Lung (tissue), 12 donors: ENCODE data around the gene COL25A1. TPM values are rescaled to one million over a fixed set of nuclear protein-coding genes. Genes with fewer than 3 reads are reported as not detected.
"Not testable (repeated sequence)": the region's sequence is repeated elsewhere in the genome, so short reads cannot be mapped to it uniquely, and the experiment has no call there.

ENCODE experiments used
- ATAC-seq: fragments of 200-7000 bp; cut with Tn5 transposase; one replicate; pipeline ENCODE4 v1.9.1; 2020; ENCODE audit warnings: moderate number of reproducible peaks; ENCODE audit not compliant: insufficient read depth, low FRiP score
- DNase-seq, 3 donors: peaks; one replicate each; pipeline ENCODE4 v3.0.0-alpha.2; 2013 to 2017
- H3K27ac ChIP-seq, 2 donors: one replicate each; pipeline ENCODE4 v1.5.1; 2013; ENCODE audit warnings: mild to moderate bottlenecking in 2 of 2, moderate library complexity in 2 of 2, control low read depth in 1 of 2, inconsistent platforms in 1 of 2, low read depth in 1 of 2, low read length in 1 of 2
- H3K27me3 ChIP-seq, 3 donors: one replicate each; pipeline ENCODE4 v1.5.1; 2013; ENCODE audit warnings: low read length in 2 of 3; ENCODE audit not compliant: control insufficient read depth in 3 of 3, insufficient read depth in 3 of 3
- H3K36me3 ChIP-seq, 4 donors: one replicate each; pipeline ENCODE4 v1.5.1; 2013; ENCODE audit warnings: low read length in 4 of 4, mild to moderate bottlenecking in 1 of 4, moderate library complexity in 1 of 4; ENCODE audit not compliant: control insufficient read depth in 4 of 4, insufficient read depth in 4 of 4
- H3K4me1 ChIP-seq, 5 donors: one replicate each; pipeline ENCODE4 v1.5.1; 2013; ENCODE audit warnings: low read length in 5 of 5, mild to moderate bottlenecking in 2 of 5, moderate library complexity in 1 of 5; ENCODE audit not compliant: control insufficient read depth in 5 of 5, insufficient read depth in 5 of 5
- H3K4me3 ChIP-seq: one replicate; pipeline ENCODE4 v1.5.1; 2013; ENCODE audit warnings: mild to moderate bottlenecking, control low read depth, moderate library complexity
- H3K9ac ChIP-seq, 2 donors: one replicate each; pipeline ENCODE4 v1.5.1; 2013; ENCODE audit warnings: low read length in 2 of 2, control low read depth in 1 of 2; ENCODE audit not compliant: insufficient read depth in 1 of 2
- H3K9me3 ChIP-seq, 4 donors: one replicate each; pipeline ENCODE4 v1.5.1; 2013; ENCODE audit warnings: low read length in 3 of 4, mild to moderate bottlenecking in 1 of 4, moderate library complexity in 1 of 4; ENCODE audit not compliant: control insufficient read depth in 4 of 4, insufficient read depth in 3 of 4
- CTCF ChIP-seq: IDR thresholded peaks from 2 replicates; pipeline ENCODE4 v1.5.1; 2012; ENCODE audit warnings: mild to moderate bottlenecking; ENCODE audit errors: control extremely low read depth, extremely low read depth
- WGBS, 2 donors: extraction: QIAGEN DNeasy Blood & Tissue Kit; methylation state at CpG; one replicate each; pipeline ENCODE4 v1.1.7; 2013; 5-methylcytosine and 5-hydroxymethylcytosine counted together
- polyA plus RNA-seq, 2 donors: library from polyadenylated mRNA; stranded (reverse); fragments of 200-250 nt; gene quantifications; one replicate each; pipeline ENCODE4 v1.2.1, GENCODE V29; 2013
- total RNA-seq, 2 donors: library from RNA; depleted of rRNA in 1 of 2; stranded (reverse); fragments of >200 nt in 1 of 2; gene quantifications; one replicate each; pipeline ENCODE4 v1.2.1, GENCODE V29; 2014 to 2021
- donor health status: control.
- donor health status: control.
- donor health status: Bipolar disorder and iron deficiency.
- donor health status: healthy.
- donor health status: DM: yes; HTN: yes; CAD: no.

COL25A1 gene
- total and polyA plus RNA-seq, 4 donors: 0.06 to 3.5 (median 1.8) TPM

GRCh38 chr4:109148577-109149075 is 153.8 kb downstream of the COL25A1 start:
- no peak overlapping the region for H3K9ac ChIP-seq
- no peak for ATAC-seq
- no peak for DNase-seq
- H3K27me3 ChIP-seq: peaks cover 0 to 8% (median 2%) of the 10 kb centered on the region in 3 donors
- H3K36me3 ChIP-seq: no peaks in the 10 kb centered on the region
- H3K27ac ChIP-seq: no peak overlapping the region
- 82 to 91% methylated on average over 2 of the region's 2 CpGs for WGBS, 2 donors
- TF ChIP-seq CTCF: no peak
- no peak overlapping the region for H3K4me3 ChIP-seq
- H3K9me3 ChIP-seq: no peaks in the 10 kb centered on the region
- no peaks in the 10 kb centered on the region for H3K4me1 ChIP-seq

- TF ChIP-seq CTCF: no peak
- Histone ChIP-seq H3K36me3 (no peaks in the 10 kb centered on the region), H3K9ac (no peak overlapping the region), H3K4me3 (no peak overlapping the region), H3K4me1 (no peaks in the 10 kb centered on the region), H3K27ac (no peak overlapping the region), H3K27me3 (peaks cover 0 to 8% (median 2%) of the 10 kb centered on the region in 3 donors), H3K9me3 (no peaks in the 10 kb centered on the region)
- 75 to 83% methylated on average over 1 of the region's 1 CpG for WGBS, 2 donors
- ATAC-seq (no peak), DNase-seq (no peak)
Observed at GRCh38 chr4:109147135-109147534, 155.3 kb downstream of the COL25A1 start.

DNA sequence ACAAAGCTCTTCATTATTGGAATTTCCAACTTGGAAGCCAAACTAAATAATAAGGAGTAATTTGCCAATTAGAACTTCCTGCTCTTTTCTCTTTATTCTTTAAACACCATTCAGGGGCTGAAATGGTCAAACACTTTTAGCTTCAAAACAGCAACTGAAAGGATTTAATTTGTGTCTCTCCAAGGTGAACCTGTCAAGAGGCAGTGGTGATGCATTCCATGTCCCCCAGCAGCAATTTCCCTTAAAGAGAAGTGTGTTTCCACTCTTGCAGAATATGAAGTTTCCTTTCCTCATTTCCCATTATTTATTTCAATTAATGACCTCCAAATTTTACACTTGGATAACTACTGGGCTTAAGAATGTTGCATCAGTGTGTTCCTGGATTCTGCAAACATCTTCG is 156.0 kb downstream of the COL25A1 start:
- H3K4me1 ChIP-seq: no peaks in the 10 kb centered on the region
- H3K27ac ChIP-seq: no peak overlapping the region
- H3K36me3 ChIP-seq: no peaks in the 10 kb centered on the region
- H3K4me3 ChIP-seq: no peak overlapping the region
- ATAC-seq (no peak), DNase-seq (no peak)
- TF ChIP-seq CTCF: no peak
- H3K9ac ChIP-seq: no peak overlapping the region
- peaks cover 0 to 8% (median 2%) of the 10 kb centered on the region in 3 donors for H3K27me3 ChIP-seq
- H3K9me3 ChIP-seq: no peaks in the 10 kb centered on the region
- 53 to 60% methylated on average over 1 of the region's 1 CpG for WGBS, 2 donors

- ATAC-seq, H3K9me3 ChIP-seq, DNase-seq, H3K27me3 ChIP-seq, H3K4me1 ChIP-seq, H3K4me3 ChIP-seq, H3K27ac ChIP-seq, H3K36me3 ChIP-seq, H3K9ac ChIP-seq: not testable (repeated sequence)
- WGBS, 2 donors: 93 to 96% methylated on average over 2 of the region's 2 CpGs
Observed at GRCh38 chr4:109138125-109138524, 164.3 kb downstream of the COL25A1 start.
